ENCODE measurements around the gene MACC1.
"Not testable (repeated sequence)": the region's sequence is repeated elsewhere in the genome, so short reads cannot be mapped to it uniquely, and the experiment has no call there.

Gene MACC1

DNA sequence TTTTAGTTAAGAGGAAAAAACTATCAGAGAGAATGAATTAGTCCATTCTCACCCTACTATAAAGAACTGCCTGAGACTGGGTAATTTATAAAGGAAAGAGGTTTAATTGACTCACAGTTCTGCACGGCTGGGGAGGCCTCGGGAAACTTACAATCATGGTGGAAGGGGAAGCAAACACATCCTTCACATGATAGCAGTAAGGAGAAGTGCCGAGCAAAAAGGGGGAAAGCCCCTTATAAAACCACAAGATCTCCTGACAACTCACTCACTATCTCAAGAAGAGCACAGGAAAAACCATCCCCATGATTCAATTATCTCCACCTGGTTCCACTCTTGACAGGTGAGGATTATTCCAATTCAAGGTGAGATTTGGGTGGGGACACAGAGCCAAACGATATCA, 29.3 kb downstream of the MACC1 start:
- not testable (repeated sequence) for H3K36me3 Mint-ChIP-seq (ENCODE audit: low read depth); H3K4me1 Mint-ChIP-seq (ENCODE audit: low read depth); H3K27me3 Mint-ChIP-seq; H3K4me3 Mint-ChIP-seq; H3K27ac Mint-ChIP-seq
- H3K9me3 Mint-ChIP-seq = peaks cover 14% of the 10 kb centered on the region

GRCh38 chr7:20185988-20186387, 31.2 kb downstream of the MACC1 start:
- Mint-ChIP-seq H3K36me3 (ENCODE audit: low read depth) (peaks cover 3% of the 10 kb centered on the region), H3K27me3 (no peaks in the 10 kb centered on the region), H3K9me3 (peaks cover 14% of the 10 kb centered on the region), H3K27ac (no peak overlapping the region), H3K4me1 (ENCODE audit: low read depth) (no peaks in the 10 kb centered on the region), H3K4me3 (no peak overlapping the region)

- peaks cover 5% of the 10 kb centered on the region for H3K9me3 Mint-ChIP-seq
- H3K4me1 Mint-ChIP-seq (ENCODE audit: low read depth) = no peaks in the 10 kb centered on the region
- H3K27me3 Mint-ChIP-seq = no peaks in the 10 kb centered on the region
- no peaks in the 10 kb centered on the region for H3K36me3 Mint-ChIP-seq (ENCODE audit: low read depth)
- no peak overlapping the region for H3K4me3 Mint-ChIP-seq
- H3K27ac Mint-ChIP-seq = no peak overlapping the region
These were observed 34.1 kb downstream of the MACC1 start for GRCh38 chr7:20183086-20183485.

DNA sequence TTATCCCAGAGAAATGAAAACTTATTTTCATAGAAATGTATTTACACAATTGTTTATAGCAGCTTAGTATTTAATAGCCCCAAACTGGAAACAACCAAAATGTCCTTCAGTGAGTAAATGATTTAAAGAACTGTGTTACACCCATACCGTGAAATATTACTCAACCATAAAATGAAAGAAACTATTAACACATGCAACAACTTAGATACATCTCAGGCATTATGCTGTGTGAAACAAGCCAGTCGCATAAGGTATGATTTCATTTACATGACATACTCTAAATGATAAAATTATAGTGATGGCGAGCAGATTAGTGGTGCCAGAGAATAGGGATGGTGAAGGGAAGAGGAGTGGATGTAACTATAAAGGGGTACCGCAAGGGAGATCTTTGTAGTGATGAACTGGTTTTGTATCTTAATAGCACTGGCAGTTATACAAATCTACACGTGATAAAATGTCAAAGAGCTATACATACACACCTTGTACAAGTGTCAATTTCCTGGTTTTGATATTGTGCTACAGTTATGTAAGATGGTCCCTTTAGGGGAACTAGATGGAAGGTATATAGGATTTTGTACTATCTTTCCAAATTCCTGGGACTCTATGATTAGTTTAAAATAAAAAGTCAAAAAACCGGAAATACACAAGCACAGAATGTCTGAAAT, 40.5 kb downstream of the MACC1 start:
- Mint-ChIP-seq H3K27me3 (no peaks in the 10 kb centered on the region), H3K9me3 (no peaks in the 10 kb centered on the region), H3K4me1 (ENCODE audit: low read depth) (no peaks in the 10 kb centered on the region), H3K4me3 (no peak overlapping the region), H3K27ac (no peak overlapping the region), H3K36me3 (ENCODE audit: low read depth) (no peaks in the 10 kb centered on the region)

GRCh38 chr7:20173828-20174227, 43.4 kb downstream of the MACC1 start:
- no peaks in the 10 kb centered on the region for H3K27me3 Mint-ChIP-seq
- no peaks in the 10 kb centered on the region for H3K36me3 Mint-ChIP-seq (ENCODE audit: low read depth)
- no peaks in the 10 kb centered on the region for H3K9me3 Mint-ChIP-seq
- H3K27ac Mint-ChIP-seq = no peak overlapping the region
- no peak overlapping the region for H3K4me3 Mint-ChIP-seq
- H3K4me1 Mint-ChIP-seq (ENCODE audit: low read depth) = no peaks in the 10 kb centered on the region

DNA sequence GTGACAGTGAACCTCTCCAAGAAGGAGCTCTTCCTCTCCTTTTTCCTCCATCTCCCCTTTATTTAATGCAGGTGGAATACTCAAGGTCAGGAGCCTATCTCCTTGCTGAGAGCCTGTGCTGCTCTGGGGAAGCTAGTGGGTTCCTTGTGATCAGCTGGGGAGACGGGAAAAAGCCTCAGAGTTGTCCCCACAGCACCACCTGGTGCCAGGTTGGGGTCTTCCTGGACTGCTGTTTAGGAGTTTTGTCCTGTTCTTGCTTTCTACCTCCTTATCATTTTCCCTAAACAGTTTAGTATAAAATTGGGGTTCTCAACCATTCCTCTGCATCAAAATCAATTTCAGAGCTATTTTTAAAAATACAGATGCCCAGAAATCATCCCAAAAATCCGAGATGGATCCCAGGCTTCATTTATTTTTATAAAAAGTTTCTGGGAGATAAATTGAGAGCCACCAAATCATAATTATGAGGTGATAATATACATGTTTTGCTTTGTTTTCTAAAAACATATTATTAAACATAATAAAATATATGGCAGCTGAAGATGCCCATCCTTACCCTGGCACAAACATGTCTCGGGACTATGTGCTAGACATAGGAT, 44.3 kb downstream of the MACC1 start:
- no peaks in the 10 kb centered on the region for H3K27me3 Mint-ChIP-seq
- H3K36me3 Mint-ChIP-seq (ENCODE audit: low read depth) = no peaks in the 10 kb centered on the region
- no peak overlapping the region for H3K27ac Mint-ChIP-seq
- H3K9me3 Mint-ChIP-seq = no peaks in the 10 kb centered on the region
- H3K4me3 Mint-ChIP-seq = no peak overlapping the region
- H3K4me1 Mint-ChIP-seq (ENCODE audit: low read depth) = no peaks in the 10 kb centered on the region

DNA sequence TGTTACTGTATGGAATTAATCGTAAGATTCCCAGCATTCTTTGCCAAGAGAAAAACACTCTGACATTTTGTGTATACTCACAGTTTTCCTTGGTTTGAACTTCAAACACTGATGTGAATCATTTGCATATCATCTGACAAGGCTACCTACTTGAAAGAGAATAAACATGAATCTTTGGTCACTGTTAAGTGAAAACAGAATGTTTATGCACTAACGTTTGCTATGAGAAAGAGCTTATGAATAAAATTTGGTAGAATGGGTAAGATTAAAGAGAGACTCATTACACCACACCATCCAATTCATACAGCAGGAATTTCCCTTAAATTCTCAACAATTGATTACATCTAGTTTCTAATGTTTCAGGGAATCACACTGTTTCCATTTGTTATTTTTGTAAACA, 46.6 kb downstream of the MACC1 start:
- no peak overlapping the region for H3K4me3 Mint-ChIP-seq
- H3K9me3 Mint-ChIP-seq = no peaks in the 10 kb centered on the region
- H3K27me3 Mint-ChIP-seq = no peaks in the 10 kb centered on the region
- H3K36me3 Mint-ChIP-seq (ENCODE audit: low read depth) = no peaks in the 10 kb centered on the region
- no peaks in the 10 kb centered on the region for H3K4me1 Mint-ChIP-seq (ENCODE audit: low read depth)
- no peak overlapping the region for H3K27ac Mint-ChIP-seq

GRCh38 chr7:20165146-20165510, 52.1 kb downstream of the MACC1 start:
- Mint-ChIP-seq H3K36me3 (ENCODE audit: low read depth) (no peaks in the 10 kb centered on the region), H3K27ac (no peak overlapping the region), H3K4me1 (ENCODE audit: low read depth) (no peaks in the 10 kb centered on the region), H3K9me3 (no peaks in the 10 kb centered on the region), H3K27me3 (no peaks in the 10 kb centered on the region), H3K4me3 (no peak overlapping the region)

DNA sequence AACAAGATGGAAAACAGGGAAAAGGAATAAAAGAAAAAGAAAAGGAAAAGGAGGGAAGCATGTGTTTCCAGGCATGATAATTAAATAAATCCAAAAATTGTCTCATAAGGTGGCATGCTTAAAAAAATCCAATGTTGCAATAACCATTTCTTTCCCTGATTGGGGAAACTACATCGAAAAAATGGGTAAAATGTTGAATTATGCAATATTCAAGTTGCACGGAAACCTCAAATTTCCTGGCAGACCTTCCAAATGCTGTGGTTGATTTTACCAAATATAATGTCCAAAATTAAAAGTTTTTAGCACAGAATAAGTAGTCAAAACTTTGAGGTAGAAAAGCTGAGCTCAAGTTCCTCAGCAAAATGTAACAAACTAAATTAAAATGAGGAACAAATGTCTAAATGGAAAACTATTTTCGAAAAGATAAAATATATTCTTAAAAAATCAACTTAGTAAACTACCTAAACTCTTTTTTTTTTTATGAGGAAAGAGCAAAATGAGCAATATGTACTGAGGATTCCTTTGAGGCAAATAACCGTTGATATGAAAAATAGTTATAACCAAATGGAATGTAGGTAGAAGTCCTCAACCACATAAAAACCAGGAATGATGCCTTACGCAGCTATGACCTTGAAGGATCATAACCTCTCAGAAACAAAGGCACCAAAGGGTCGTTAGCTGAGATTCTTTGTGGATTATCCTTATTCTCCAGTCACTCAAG, 52.6 kb downstream of the MACC1 start:
- Mint-ChIP-seq H3K4me1 (ENCODE audit: low read depth) (no peaks in the 10 kb centered on the region), H3K27ac (no peak overlapping the region), H3K36me3 (ENCODE audit: low read depth) (no peaks in the 10 kb centered on the region), H3K4me3 (no peak overlapping the region), H3K27me3 (no peaks in the 10 kb centered on the region), H3K9me3 (no peaks in the 10 kb centered on the region)

GRCh38 chr7:20162665-20163064, 54.5 kb downstream of the MACC1 start:
- H3K4me1 Mint-ChIP-seq (ENCODE audit: low read depth) = no peaks in the 10 kb centered on the region
- H3K9me3 Mint-ChIP-seq = no peaks in the 10 kb centered on the region
- H3K4me3 Mint-ChIP-seq = no peak overlapping the region
- H3K27me3 Mint-ChIP-seq = no peaks in the 10 kb centered on the region
- no peaks in the 10 kb centered on the region for H3K36me3 Mint-ChIP-seq (ENCODE audit: low read depth)
- no peak overlapping the region for H3K27ac Mint-ChIP-seq

DNA sequence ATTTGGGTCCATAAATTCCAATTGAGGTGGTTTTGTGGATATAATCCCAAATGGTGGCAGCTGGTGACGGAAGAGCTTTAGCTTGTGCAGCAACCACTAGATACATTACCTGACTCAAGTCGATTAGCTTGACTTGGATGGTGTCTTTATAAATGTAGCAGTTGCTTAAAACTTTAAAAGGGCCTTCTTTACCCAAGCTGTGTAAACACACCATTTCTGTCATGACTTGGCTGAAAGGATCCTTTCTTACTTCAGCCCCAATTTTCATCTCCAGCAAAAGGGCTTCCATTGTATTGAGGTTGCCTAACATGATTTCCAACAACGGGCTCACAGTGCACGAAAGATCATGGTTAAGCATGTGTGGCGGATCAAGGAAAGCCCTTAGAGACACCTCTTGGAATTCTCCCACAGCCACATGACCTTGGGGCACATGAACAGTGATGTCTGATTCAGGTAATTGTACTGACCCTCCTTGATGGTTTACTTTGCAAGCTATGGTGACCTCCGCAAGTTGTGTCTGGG, 57.9 kb downstream of the MACC1 start:
- Mint-ChIP-seq H3K36me3 (ENCODE audit: low read depth) (no peaks in the 10 kb centered on the region), H3K4me1 (ENCODE audit: low read depth) (no peaks in the 10 kb centered on the region), H3K27ac (no peak overlapping the region), H3K9me3 (no peaks in the 10 kb centered on the region), H3K27me3 (no peaks in the 10 kb centered on the region), H3K4me3 (no peak overlapping the region)

GRCh38 chr7:20158684-20159083, 58.5 kb downstream of the MACC1 start:
- Mint-ChIP-seq H3K27me3 (no peaks in the 10 kb centered on the region), H3K4me1 (ENCODE audit: low read depth) (no peaks in the 10 kb centered on the region), H3K4me3 (no peak overlapping the region), H3K27ac (no peak overlapping the region), H3K36me3 (ENCODE audit: low read depth) (no peaks in the 10 kb centered on the region), H3K9me3 (no peaks in the 10 kb centered on the region)

DNA sequence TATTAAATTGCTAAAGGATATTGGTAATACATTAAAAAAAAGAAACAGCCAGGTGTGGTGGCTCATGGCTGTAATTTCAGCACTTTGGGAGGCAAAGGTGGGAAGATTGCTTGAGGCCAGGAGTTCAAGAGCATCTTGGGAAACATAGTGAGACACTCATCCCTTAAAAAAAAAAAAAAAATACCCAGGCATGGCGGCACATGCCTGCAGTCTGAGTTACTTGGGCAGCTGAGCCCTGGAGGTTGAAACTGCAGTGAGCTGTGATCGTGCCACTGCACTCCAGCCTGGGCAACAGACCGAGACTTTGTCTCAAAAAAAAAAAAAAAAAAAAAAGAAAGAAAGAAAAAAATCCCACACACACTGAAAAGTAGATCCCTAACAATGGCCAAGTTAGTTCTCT, 59.7 kb downstream of the MACC1 start:
- Mint-ChIP-seq H3K4me3 (no peak overlapping the region), H3K9me3 (no peaks in the 10 kb centered on the region), H3K36me3 (ENCODE audit: low read depth) (no peaks in the 10 kb centered on the region), H3K4me1 (ENCODE audit: low read depth) (no peaks in the 10 kb centered on the region), H3K27me3 (no peaks in the 10 kb centered on the region), H3K27ac (no peak overlapping the region)

- H3K27me3 Mint-ChIP-seq = no peaks in the 10 kb centered on the region
- no peak overlapping the region for H3K27ac Mint-ChIP-seq
- H3K36me3 Mint-ChIP-seq (ENCODE audit: low read depth) = no peaks in the 10 kb centered on the region
- H3K4me1 Mint-ChIP-seq (ENCODE audit: low read depth) = peaks cover 4% of the 10 kb centered on the region
- no peak overlapping the region for H3K4me3 Mint-ChIP-seq
- no peaks in the 10 kb centered on the region for H3K9me3 Mint-ChIP-seq
These were observed 63.2 kb downstream of the MACC1 start for GRCh38 chr7:20153999-20154398.

DNA sequence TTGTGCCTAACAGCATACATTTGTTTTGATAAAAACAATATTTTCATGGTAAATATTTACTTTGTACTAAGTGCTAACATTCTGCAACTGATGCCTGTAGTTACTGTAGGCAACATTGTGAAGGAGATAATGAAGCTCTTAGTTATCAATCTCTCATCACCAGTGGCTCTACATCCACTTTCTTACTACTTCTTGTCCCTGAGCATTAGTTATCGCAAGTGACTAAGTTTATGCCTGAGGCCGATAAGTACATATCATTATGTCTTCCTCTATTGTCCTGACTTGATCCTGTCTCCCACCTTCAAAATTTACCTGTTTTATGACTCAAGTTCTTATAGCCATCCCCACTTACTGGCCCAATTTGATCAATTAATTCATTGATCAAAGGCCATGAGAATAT, 63.6 kb downstream of the MACC1 start:
- no peaks in the 10 kb centered on the region for H3K9me3 Mint-ChIP-seq
- no peak overlapping the region for H3K4me3 Mint-ChIP-seq
- no peaks in the 10 kb centered on the region for H3K27me3 Mint-ChIP-seq
- no peak overlapping the region for H3K27ac Mint-ChIP-seq
- H3K4me1 Mint-ChIP-seq (ENCODE audit: low read depth) = peaks cover 4% of the 10 kb centered on the region
- H3K36me3 Mint-ChIP-seq (ENCODE audit: low read depth) = no peaks in the 10 kb centered on the region

All from stimulated activated naive CD8-positive, alpha-beta T cell treated with anti-CD3 and anti-CD28 coated beads, Interleukin-15, Interleukin-2, amounts not matched to agents 100 ng/mL and 50 ng/mL, for 24 hours (primary cell).